HG03558 (cell line): ENCODE results near the gene FNBP1.

Source experiments
- ATAC-seq: cut with Tn5 transposase; IDR thresholded peaks from one replicate; pipeline ENCODE4 v1.9.1; 2021; ENCODE audit warnings: moderate number of reproducible peaks; ENCODE audit not compliant: unreplicated experiment; ENCODE audit errors: extremely low read depth

The FNBP1 gene

DNA sequence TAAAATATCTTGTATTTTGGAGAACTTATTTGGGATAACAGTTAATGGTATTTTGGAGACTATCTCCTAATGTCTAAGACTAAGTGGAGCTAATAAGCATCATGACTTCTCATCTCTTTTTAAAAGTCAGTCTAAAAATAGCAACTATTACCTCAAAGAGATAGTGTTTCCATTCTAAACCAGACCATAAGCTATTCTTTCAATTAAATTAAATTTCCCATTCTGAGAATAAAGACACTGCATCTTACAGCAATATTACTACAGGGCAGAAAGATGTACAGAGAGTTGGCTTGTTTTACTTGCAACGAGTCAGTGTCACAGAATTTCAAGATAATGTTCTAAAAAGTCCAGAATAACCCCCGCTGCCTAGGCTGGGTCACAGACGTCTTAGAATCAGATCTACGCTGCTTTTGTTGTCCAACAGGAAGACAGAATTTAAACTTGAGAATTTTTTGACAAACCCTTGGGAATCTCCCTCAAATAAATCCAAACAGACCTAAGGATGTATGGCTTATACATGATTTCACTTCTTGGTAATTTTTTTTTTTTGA, 108.9 kb downstream of the FNBP1 start:
- ATAC-seq = no peak

- no peak for ATAC-seq
Measured at GRCh38 chr9:129933185-129934040, 109.6 kb downstream of the FNBP1 start.

- ATAC-seq = no peak
Measured at GRCh38 chr9:129932303-129933151, 110.5 kb downstream of the FNBP1 start.

- no peak for ATAC-seq
Measured at GRCh38 chr9:129930743-129931142, 112.2 kb downstream of the FNBP1 start.

- no peak for ATAC-seq
Measured at GRCh38 chr9:129929496-129930125, 113.4 kb downstream of the FNBP1 start.

- ATAC-seq = no peak
Measured at GRCh38 chr9:129923589-129923988, 119.4 kb downstream of the FNBP1 start.

- no peak for ATAC-seq
Measured at GRCh38 chr9:129921905-129922304, 121.1 kb downstream of the FNBP1 start.

DNA sequence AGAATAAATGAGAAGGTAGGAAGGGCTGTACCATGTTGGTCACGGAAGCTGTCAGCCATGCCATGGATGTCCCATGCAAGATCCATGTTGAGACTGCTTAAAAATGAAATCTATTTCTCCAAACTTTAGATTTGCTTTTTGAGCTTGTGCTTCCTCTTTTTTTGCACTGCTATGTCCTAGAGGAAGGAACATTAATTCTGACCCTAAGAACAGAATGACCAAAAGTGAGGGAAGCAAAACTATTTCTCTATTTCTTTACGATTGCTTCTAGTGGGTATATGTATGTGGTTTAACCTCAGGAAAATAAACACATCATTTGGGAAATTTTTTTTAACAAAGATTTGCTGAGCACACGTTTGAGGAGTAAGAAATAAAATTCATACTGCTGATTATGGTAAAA, 123.1 kb downstream of the FNBP1 start:
- no peak for ATAC-seq

GRCh38 chr9:129919277-129919676, 123.7 kb downstream of the FNBP1 start:
- no peak for ATAC-seq

GRCh38 chr9:129918296-129918950, 124.6 kb downstream of the FNBP1 start:
- no peak for ATAC-seq

DNA sequence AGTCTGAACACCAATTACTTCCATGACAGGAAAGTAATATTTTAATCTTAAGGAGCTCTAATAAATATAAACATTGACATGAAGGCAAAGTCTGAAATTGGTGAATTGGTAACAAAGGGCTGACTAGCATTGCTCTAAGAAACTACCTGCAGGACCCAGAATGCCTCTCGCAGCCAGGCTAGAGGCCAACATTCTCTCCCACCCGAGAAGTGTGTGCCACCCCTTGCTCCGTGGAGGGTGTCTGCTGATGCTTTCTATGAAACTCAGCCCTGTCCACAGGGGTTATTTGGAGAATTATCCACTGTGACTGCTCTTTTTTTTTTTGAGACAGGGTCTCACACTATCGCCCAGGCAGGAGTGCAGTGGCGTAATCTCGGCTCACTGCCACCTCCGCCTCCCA, 126.3 kb downstream of the FNBP1 start:
- no peak for ATAC-seq

DNA sequence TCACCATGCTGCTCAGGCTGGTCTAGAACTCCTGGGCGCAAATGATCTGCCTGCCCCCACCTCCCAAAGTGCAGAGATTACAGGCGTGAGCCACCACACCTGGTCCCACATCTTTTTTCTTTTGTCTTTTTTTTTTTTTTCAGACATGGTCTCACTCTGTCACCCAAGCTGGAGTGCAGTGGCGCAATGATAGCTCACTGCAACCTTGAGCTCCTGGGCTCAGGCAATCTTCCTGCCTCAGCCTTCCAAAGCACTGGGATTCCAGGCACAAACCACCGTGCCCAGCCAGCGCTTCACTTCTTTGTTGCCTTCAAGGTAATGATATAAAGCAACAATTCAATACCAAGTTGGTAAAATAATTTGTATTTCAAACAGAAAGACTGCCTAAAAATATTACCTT, 128.9 kb downstream of the FNBP1 start:
- no peak for ATAC-seq

GRCh38 chr9:129910628-129911567, 132.1 kb downstream of the FNBP1 start:
- ATAC-seq = no peak

GRCh38 chr9:129909851-129910250, 133.1 kb downstream of the FNBP1 start:
- ATAC-seq = no peak

DNA sequence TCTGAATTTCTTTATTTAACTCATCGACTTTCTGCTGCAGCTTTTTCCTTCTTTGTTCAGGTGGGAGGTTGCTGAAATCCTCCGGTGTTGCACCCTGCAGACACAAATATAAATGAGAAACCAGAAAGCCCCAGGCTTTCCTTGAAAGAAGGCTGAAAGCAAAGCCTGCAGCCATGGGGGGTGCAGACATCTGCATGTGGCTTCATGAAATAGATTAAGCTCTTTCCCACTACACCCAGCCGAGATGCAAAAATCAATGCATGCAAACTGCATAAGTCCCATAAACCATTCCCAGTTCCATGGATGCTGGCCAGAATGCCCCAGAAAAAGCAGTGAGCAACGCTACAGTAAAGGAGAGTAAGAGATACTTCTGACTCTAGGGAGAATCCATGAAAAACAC, 134.1 kb downstream of the FNBP1 start:
- no peak for ATAC-seq

DNA sequence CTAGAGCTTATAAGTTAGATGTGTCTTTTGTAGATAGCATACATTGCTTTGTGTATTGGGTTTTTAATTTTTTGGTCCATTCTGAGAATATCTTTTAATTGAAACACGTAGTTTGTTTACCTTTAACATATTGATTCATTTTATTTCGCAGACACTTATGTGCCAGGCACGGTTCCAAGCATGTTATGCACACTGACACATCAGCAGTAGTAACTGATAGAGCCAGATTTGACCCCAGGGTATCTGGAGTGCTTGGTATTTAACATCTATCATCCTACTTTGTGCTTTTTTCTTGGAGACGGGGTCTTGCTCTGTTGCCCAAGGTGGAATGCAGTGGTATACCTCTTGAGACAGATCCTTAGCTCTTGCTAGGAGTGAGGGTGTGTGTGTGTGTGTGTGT, 135.8 kb downstream of the FNBP1 start:
- no peak for ATAC-seq

GRCh38 chr9:129906298-129906697, 136.7 kb downstream of the FNBP1 start:
- no peak for ATAC-seq

DNA sequence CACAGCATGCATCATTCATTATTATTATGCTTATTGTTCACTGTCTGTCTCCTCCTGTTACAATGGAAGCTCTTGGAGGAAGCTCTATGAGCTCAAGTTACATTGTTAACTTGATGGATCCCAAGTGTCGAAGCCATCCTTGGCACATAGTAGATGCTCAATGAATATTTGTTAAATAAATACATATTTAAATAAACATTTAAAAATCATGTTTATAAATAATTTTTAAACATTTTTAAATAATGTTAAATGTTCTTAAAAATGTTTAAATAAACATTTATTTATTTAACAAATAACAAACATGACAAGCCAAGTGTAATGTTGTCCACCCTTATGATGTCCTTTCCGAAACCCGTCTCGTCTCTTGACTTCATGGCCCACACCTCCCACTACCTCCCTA, 138.3 kb downstream of the FNBP1 start:
- no peak for ATAC-seq

GRCh38 chr9:129902740-129903134, 140.3 kb downstream of the FNBP1 start:
- ATAC-seq = no peak
